Type B pancreatic cell (in vitro differentiated cells): ENCODE measurements around the gene TARDBP. TPM values are rescaled to one million over a fixed set of nuclear protein-coding genes. Genes with fewer than 3 reads are reported as not detected.

Source experiments
- DNase-seq: peaks from one replicate; pipeline ENCODE4 v3.0.0; 2021; ENCODE audit warnings: mixed read lengths; ENCODE audit not compliant: unreplicated experiment; ENCODE audit errors: extremely low spot score
- H3K27ac Mint-ChIP-seq: 2 replicates; pipeline ENCODE4 v1.8.0; 2021; ENCODE audit warnings: mild to moderate bottlenecking, mixed read lengths
- H3K27me3 Mint-ChIP-seq: 2 replicates; pipeline ENCODE4 v1.8.0; 2021; ENCODE audit warnings: mixed read lengths
- H3K36me3 Mint-ChIP-seq: 2 replicates; pipeline ENCODE4 v1.8.0; 2021; ENCODE audit warnings: mixed read lengths
- H3K4me1 Mint-ChIP-seq: one replicate; pipeline ENCODE4 v1.8.0; 2021; ENCODE audit warnings: mixed read lengths; ENCODE audit not compliant: unreplicated experiment
- H3K4me3 Mint-ChIP-seq: 2 replicates; pipeline ENCODE4 v1.8.0; 2021; ENCODE audit warnings: mild to moderate bottlenecking, mixed read lengths
- H3K9me3 Mint-ChIP-seq: 2 replicates; pipeline ENCODE4 v1.8.0; 2021; ENCODE audit warnings: mixed read lengths
- total RNA-seq: library from RNA; stranded (reverse); gene quantifications from 2 replicates; pipeline ENCODE4 v1.2.1, GENCODE V29; 2021; ENCODE audit warnings: low replicate concordance
- TF ChIP-seq, protein P1 (sequence below): fragments of 200-600 bp; sonication (generic); conservative IDR thresholded peaks from 2 replicates; pipeline ENCODE4 v1.5.0; 2021; ENCODE audit warnings: antibody characterized with exemption, mild to moderate bottlenecking

TARDBP gene
- total RNA-seq, 1 donor from 2014 or later = 188 TPM

DNA sequence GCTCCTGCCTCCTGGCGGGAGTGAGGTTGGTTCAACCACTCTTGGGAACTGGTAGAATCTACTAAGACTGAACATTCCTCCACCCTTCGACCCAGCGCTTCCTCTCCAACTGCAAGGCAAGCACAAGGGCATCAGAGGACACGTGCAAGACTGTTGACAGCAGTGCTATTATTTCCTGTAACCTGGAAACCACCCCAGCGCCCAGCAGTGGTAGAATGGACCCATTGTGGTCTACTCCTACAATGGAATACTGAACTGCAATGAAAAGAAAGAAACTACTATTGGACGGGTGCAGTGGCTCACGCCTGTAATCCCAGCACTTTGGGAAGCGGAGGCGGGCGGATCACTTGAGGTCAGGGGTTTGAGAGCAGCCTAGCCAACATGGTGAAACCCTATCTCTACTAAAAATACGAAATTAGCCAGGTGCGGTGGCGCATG lies 33.0 kb upstream of the TARDBP start:
- Mint-ChIP-seq H3K27me3 (peaks cover 31% of the 10 kb centered on the region), H3K27ac (peak overlapping the region; percentile 26), H3K9me3 (no peaks in the 10 kb centered on the region), H3K4me1 (peaks cover 9% of the 10 kb centered on the region), H3K36me3 (no peaks in the 10 kb centered on the region), H3K4me3 (no peak overlapping the region)
- TF ChIP-seq, protein P1, sequence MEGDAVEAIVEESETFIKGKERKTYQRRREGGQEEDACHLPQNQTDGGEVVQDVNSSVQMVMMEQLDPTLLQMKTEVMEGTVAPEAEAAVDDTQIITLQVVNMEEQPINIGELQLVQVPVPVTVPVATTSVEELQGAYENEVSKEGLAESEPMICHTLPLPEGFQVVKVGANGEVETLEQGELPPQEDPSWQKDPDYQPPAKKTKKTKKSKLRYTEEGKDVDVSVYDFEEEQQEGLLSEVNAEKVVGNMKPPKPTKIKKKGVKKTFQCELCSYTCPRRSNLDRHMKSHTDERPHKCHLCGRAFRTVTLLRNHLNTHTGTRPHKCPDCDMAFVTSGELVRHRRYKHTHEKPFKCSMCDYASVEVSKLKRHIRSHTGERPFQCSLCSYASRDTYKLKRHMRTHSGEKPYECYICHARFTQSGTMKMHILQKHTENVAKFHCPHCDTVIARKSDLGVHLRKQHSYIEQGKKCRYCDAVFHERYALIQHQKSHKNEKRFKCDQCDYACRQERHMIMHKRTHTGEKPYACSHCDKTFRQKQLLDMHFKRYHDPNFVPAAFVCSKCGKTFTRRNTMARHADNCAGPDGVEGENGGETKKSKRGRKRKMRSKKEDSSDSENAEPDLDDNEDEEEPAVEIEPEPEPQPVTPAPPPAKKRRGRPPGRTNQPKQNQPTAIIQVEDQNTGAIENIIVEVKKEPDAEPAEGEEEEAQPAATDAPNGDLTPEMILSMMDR = no peak
- DNase-seq = no peak

DNA sequence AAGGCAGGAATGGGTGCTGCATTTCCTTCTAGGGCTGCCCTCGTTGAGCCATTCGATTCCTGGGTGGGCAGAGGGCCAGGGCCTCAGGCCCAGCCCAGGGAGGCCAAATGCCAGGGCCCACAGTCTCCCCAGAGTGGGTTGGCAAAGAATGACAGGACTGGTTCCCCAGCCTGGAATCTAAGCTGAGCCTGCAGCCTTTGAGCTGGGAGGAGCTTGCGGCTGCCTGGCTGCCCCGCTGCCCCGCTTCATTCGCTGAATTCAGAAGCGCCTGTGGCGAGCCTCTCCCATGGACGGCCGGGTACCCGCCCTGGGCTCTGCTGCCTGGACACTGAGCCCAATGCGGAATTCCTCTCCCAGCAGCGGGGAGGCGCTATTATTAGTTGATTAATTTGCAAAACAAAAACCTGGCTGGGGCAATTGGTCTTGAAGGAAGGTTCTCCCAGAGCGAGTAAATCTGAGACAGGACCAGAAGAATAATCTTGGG lies 32.3 kb upstream of the TARDBP start:
- no peaks in the 10 kb centered on the region for H3K9me3 Mint-ChIP-seq
- H3K4me1 Mint-ChIP-seq = peaks cover 9% of the 10 kb centered on the region
- H3K4me3 Mint-ChIP-seq = peak overlapping the region; percentile 41
- H3K27ac Mint-ChIP-seq = peak overlapping the region; percentile 29
- peak; percentile 78 for DNase-seq
- H3K36me3 Mint-ChIP-seq = no peaks in the 10 kb centered on the region
- TF ChIP-seq, protein P1 = peak; percentile 55
- peaks cover 31% of the 10 kb centered on the region for H3K27me3 Mint-ChIP-seq

DNA sequence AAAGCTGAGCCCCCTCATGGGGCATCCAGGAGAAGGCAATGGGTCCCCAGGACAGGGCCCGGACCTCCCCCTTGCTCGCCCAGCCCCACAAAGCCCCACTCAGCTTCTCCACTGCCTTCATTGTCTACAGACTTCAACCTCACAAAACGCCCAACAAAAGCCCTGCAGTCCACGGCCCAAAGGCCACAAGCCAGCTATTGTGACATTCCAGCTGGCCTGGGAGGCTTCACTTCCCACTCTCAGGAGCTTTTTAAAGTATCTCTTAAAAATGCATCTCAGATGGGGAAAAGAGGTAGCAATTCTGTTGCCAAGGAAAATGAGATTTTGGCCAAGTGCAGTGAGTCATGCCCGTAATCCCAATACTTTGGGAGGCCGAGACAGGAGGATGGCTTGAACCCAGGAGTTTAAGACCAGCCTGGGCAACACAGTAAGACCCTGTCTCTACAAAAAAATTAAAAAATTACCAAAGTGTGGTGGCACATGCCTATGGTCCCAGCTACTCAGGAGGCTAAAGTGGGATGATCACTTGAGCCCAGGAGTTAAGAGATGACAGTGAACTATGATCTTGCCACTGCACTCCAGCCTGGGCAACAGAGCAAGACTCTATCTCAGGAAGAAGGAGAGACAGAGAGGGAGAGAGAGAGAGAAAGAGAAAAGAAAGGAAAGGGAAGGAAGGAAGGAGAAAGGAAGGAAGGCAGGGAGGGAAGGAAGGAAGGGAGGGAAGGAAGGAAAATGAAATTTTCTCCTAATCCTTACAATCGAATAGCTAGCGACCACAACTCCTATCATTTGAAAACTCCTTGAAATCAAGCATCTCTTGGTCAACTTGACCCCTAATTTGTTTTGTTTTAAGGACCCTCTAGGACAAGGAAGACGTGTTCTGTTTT lies 31.4 kb upstream of the TARDBP start:
- H3K4me1 Mint-ChIP-seq = peaks cover 4% of the 10 kb centered on the region

DNA sequence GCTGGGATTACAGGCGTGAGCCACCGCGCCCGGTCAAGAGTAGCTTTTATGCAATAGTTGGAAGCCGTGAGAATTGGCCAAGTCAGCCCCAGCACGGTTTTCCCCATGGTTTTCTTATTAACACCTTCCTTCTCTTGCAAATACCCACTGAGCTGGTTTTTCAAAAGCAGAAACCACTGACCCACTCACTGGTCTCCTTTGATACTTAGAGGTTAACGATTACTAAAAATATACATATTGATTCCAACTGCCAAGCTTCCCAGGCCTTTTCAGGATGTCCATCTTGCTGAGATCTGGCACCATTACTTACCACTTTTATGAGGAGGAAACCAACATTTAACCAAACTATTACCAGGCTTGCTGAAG lies 25.9 kb upstream of the TARDBP start:
- H3K27ac Mint-ChIP-seq = no peak overlapping the region
- TF ChIP-seq, protein P1 = no peak
- H3K4me3 Mint-ChIP-seq = no peak overlapping the region
- H3K36me3 Mint-ChIP-seq = no peaks in the 10 kb centered on the region
- DNase-seq = no peak
- no peaks in the 10 kb centered on the region for H3K4me1 Mint-ChIP-seq
- H3K9me3 Mint-ChIP-seq = no peaks in the 10 kb centered on the region
- peaks cover 19% of the 10 kb centered on the region for H3K27me3 Mint-ChIP-seq

More for the DNA sequence above, 31.4 kb upstream of the TARDBP start:
- no peaks in the 10 kb centered on the region for H3K36me3 Mint-ChIP-seq
- no peak overlapping the region for H3K4me3 Mint-ChIP-seq
- TF ChIP-seq, protein P1 = no peak
- H3K9me3 Mint-ChIP-seq = no peaks in the 10 kb centered on the region
- peaks cover 31% of the 10 kb centered on the region for H3K27me3 Mint-ChIP-seq
- no peak for DNase-seq
- no peak overlapping the region for H3K27ac Mint-ChIP-seq

DNA sequence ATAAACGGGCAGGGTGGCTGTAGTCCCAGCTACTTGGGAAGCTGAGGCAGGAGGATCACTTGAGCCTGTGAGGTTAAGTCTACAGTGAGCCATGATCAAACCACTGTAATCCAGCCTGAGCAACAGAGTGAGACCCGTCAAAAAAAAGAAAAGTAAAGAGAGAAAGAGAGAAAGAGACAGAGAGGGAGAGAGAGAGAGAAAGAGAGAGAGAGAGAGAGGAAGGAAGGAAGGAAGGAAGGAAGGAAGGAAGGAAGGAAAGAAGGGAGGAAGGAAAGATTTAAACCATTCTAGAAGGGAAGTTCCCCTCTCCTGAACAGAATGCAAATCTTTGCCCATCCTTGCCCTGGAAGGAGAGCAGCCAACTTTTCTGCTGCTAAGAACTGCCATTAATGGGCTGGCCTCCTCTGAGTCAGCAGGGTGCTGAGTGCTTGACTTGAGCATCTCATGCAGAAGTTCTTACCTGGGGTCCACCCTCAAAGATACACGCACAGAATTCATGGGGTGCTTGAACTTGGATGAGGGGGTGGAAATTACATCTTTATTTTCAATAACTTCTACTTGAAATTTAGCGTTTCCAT lies 24.5 kb upstream of the TARDBP start:
- H3K4me1 Mint-ChIP-seq = no peaks in the 10 kb centered on the region

More for the DNA sequence above, 24.5 kb upstream of the TARDBP start:
- DNase-seq = no peak
- TF ChIP-seq, protein P1 = no peak
- H3K9me3 Mint-ChIP-seq = no peaks in the 10 kb centered on the region
- no peaks in the 10 kb centered on the region for H3K36me3 Mint-ChIP-seq
- peaks cover 12% of the 10 kb centered on the region for H3K27me3 Mint-ChIP-seq
- no peak overlapping the region for H3K27ac Mint-ChIP-seq
- H3K4me3 Mint-ChIP-seq = no peak overlapping the region
